Medulla oblongata (tissue), 1 donor: ENCODE results near the gene DGKB.

ENCODE experiments used
- DNase-seq: peaks from one replicate; pipeline ENCODE4 v3.0.0-alpha.2; 2015; ENCODE audit errors: extremely low spot score

The DGKB gene

DNA sequence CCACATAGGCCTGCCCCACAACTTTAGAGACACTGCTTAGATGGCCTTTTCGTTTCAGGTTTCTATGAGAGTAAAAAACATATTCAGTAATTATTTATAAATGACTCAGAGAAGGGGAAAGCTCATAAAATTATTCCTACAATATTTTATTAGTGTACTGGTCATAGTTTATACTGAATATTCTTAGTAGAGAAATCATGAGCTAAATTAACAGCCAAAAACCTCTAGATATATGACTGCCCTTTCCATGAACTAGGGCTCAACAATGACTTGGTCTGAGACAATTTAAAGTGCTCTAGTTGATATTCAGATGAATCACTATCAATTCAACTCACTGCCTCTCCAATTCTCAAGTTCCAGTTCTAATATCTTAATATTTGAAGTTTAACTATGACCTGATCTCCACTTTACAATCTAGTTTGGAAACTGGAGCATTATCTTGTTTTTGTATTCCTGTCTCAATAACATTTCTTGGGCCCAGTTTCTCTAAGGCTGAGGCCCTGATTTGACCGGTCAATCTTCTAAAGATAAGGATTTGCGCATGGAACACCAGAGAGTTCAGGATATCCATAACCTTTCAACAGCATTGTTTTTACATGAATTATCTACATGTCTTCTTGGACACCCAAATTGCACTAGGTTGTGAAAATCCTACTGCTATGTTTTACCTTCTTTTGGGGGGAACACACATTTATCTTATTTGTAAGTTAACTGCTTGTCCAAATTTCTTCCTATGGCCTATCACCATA is 141.6 kb downstream of the DGKB start:
- no peak for DNase-seq

DNA sequence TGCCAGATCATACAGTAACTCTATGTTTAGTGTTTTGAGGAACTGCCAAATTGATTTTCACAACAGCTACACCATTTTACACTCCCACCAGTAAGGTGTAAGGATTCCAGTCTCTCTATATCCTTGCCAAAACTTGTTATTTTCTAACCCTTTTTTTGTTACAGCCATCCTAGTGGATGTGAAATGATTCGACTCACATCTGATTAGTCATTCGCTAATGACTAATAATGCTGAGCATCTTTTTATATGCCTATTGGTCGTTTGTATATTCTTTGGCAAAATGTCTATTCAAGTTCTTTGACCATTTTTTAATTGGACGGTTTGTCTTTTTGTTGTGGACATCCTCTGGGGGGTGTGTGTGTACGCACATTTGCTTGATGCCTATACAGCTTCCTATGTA is 142.8 kb downstream of the DGKB start:
- no peak for DNase-seq

DNA sequence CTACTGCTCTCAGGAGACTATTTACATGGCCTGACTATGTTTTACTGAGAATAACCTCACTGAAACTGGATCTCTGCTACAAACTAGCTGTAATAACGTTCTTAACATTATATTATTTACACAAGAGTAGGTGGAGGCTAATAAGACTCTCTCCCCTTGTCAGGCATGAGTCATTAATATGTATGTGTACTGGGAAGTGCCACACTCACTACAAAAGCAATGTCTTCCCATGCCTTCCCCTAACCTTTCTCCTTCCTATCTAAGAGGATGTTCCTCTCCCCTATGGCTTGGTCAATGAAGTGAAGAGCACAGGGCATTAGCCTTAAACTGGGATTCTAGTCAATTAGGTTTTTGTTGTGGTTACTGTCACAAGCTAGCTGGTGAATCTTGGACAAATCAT is 147.9 kb downstream of the DGKB start:
- no peak for DNase-seq

DNA sequence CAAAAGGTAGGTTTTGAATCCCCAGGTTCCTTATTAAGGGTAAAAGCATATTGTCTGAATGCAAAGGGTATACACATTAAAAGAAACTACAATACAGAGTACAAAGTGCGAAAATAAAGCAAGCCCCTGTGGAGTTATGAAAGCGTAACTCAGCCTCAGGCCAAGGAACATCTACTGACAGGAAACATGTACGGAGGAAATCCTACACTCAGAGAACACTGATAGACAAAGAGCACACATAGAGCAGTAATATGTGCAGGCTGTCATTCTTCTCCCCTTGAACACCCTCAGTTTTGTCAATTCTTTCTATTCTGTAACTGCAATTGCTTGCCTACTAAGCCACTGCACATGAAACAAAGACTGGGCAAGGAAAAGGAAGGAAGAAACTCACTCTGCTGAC is 150.2 kb downstream of the DGKB start:
- DNase-seq = no peak

DNA sequence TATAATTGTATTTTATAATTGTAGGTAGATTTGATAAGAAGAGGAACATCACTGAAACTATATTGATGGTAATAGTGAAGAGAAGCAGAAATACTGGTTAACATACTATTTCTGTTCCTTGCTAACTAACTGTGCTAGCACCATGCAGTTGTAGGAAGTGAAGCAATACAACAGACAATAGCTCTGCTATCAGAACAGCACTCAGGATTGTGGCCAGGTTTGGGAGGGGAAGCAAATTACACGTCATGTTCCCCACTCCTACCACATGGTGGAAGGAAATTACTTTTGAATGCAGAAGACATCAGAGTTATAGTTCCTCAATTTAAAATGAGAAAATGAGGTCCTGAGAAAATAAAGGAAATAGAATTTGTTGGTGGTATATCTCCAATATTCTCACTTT is 151.1 kb downstream of the DGKB start:
- no peak for DNase-seq

DNA sequence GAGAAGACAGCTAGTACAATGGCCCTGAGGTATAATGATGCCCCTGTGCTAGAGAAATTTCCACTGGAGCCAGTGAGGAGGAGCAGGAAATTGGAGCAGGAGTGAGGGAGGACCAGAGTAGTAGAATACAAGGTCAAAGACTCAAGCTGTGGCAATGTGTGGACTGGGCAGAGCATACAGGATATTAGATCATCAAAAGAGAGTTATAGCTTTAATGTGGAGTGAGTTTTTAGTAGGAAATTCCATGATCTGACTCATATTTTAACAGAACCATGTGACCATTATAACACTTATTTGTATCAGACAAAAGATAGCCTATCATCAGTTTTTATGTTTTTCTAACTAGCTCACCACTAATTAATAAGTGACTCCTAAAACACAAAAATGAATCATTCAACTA is 154.1 kb downstream of the DGKB start:
- no peak for DNase-seq

DNA sequence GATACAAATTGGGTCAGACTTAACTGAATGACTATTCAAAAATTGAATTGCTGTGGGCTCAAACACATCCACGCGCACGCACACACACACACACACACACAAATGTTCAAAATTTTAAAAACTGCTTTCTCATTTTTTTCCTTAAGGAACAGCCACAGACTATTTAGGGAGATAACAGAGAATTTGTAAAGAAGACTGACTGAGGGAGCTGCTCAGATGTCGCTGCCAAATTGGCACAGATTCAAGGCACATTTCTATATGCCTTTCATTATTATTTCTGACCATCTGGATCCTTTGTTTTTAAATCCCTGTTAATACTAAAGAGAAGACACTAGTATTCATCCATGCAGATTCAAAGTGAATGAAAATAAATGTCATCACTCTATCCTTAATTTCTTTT is 154.8 kb downstream of the DGKB start:
- no peak for DNase-seq

DNA sequence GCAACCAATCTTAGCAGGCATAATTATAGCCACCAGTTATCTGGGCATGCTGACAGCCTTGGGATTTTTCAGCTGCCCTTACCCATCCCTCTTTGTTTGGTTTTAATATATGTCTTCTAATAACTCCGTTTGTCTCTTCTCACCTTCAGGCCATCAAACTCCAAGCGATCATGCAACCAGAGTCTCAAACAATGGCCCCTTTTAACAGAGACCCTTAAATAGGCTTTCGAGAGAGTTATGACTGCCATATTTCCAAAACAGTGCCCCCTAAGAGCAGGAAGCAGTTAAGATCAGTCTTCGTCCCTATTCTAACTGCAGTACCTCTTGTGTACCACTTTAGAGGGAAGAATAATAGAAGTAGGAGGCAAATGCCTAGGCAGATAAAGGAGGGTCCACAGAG is 157.5 kb downstream of the DGKB start:
- DNase-seq = no peak

DNA sequence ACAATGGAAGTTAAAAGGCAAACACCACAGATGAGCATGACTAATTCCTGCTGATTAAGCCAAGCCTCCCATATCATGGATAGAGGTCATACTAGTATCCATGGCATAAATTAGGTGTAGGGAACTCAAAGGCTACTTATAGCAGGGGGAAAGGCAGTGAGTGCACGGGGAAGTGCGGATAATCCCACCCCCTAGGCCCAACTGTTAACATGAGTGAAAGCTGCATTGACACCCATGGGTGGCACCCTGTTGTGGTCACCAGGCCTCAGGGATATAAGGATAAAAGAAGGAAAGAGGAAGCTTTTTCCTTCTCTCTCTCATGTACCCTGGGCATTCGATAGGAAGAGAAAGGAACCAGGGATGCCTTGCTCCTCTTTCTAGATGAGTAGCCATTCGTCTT is 161.9 kb downstream of the DGKB start:
- no peak for DNase-seq

DNA sequence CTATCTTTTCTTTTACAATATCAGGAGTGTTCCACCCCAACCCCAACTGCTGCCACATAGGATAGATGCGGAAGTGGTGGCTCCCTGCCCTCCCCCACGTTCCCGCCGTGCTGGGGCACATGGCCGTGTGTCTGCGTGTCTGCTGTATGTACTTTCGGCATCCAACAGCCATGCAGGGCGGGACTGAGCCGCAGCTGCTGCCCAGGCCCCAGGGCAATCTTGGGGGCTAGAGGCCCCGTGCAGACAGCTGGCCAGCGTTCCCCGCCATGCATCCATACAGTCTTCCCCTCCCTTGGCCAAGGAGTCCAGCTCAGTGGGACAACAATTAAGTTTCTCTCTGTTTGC is 162.7 kb downstream of the DGKB start:
- no peak for DNase-seq

DNA sequence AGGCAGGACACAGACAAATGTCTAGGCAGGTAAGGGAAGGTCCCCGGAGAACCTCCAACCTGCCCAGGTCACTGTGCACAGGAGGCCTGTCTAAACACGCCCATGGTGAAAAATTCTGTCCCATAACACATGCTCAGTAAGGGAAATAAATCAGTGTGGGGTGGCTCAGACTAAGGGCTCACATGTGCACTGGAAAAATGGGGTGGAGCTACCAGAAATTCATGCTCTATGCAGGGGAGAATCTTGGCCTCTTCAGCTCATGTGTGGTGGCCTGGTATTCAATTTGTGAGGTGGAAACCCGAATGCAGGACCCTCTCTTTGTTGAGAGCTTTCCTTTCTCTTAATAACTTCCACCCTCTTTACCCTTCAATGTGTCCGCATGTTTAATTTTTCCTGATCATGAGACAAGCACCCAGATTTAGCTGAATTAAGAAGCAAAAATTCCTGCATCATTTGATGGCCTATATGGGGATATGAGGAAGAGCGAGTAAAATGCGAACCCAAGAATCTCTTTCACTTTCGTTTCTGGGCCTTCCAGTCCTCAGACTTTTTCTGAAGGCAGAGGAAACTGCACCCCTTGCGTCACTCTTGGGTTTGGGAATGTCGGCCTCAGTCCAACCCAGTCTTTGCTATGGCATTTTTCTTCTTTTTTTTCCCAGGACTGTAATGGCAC is 163.2 kb downstream of the DGKB start:
- no peak for DNase-seq

DNA sequence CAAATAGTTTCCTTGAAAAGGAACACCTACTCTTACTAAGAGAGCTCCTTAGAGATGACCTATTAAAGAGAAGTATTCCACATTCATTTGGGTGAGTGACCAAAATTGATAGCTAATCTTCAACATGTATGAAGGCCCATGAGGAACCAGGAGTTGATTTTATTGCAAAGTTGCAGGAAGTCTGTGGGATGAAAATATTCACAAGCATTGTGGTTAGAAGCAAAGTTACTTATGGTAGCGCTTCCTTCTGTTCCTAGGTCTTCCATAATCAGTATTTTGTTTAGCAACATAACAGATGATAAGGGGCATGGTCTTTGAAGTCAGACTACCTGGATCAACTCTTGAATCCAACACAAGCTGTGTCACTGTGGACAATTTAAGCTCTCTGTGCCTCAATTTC is 164.5 kb downstream of the DGKB start:
- no peak for DNase-seq

DNA sequence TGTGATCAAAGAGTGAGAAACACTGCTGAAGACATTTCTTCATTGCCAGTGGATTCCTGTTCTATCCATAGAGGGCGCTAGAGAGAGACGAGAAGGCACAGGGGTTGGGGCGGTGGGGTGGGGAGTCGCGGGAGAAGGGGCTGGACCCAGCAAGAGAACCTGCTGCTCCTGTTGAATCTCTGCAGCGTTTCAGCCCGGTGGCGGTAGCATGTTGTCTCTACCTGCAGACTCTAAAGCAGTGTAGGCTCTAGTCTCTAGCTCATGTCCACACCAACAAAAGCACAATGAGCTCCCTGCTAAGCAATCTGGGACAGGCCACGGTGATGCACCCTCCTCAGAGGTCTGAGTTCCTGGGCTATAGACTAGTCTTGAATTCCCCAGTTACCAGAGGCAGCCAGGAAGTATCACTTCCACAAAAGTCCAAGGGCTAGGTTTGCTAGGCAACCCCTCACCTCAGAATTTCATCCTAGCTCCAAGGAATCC is 167.7 kb downstream of the DGKB start:
- no peak for DNase-seq

DNA sequence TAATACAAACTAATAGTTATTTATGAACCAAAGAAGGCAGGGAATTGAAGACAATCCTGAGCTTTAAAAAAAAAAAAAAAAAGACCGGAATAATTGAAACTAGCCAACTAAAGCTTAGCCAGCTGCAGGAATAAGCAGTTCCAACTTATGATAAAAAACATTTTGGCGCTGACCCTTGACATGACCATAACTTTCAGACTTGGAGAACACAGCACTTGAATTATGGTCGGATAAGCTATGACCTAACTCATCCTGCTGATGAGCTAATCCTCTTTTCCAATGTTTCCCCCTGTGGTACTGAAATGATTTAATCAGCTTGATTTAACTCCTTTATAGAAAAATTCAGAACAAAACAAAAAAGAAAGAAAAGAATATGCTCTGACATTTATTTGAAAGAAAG is 181.8 kb downstream of the DGKB start:
- DNase-seq = no peak

DNA sequence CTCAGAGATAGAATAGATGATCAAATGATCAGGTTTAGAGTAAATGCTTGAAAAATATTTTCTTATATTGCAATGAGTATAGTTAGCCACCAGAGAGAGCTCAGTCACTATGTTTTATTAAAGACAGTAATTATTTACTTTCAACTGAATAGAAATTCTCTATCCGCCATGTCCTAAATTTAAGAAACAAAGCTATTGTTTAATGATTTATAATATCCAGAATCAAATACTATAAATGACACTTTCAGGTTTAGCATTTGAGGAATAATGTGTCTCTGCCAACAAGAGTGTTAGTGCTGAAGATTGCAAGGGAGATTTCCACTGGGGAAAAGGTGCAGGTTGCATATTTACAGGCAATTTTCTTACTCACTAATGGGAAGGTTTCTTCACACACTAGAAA is 184.7 kb downstream of the DGKB start:
- peak; percentile 33 for DNase-seq

DNA sequence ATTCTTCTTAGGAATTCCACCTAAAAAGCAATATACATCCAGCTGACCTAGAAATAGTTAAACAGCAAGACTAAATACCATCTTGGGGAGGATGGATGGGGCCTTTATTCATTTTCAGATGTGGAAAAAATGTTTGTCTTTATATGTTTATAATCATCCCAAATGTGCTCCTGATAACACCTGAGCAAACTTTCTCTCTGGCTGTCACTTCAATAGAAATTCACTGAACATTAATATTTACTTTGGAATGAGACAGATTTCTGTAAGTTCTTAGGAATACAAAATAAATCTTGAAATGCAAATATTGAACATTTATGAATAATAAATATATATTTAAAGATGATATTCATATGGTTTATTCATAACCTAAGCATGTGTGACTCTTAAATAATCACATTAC is 185.4 kb downstream of the DGKB start:
- no peak for DNase-seq

DNA sequence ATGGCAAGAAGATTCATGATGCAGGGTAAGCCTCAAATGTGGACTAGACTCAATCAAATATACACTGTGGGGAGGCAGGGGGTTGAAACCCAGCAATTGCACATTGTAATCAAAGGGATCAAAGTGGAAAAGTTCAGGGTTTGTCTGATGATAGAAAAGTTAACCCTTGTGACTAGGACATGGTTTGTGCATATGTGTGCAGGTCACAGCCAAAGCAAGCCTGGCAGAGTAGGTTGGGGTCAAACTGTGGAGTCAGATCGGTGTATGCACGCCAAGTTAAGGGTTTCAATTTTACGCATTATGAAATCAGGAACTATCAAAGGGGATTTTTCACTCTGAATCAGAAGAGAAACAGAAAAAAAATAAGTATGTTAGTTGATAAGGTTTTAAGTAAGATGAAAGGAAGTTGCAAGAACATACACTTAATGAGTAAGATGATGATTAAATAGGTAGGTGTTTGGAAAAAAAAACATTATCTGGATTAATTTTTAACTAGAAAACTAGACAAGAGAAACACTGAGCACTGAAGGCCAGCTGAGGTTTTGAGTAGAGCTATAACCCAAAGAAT is 188.3 kb downstream of the DGKB start:
- DNase-seq = no peak

DNA sequence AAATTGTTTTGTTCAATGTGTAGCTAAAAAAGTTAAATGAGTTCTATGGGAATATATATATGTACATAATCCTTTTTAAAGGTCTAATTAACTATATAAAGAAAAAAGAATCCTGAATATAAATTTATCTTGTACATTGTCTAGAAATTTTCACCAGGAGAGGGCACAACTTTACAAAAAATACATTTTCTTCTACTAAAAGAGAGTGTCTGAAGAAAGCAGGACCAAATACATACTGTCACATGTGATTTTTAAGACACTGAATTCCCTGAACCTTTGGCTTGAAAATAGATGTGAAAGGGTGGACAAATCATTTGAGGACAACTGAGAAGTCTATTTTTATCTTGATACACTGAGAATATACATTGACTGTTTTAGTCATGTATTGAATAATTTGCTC is 204.3 kb downstream of the DGKB start:
- DNase-seq = no peak

DNA sequence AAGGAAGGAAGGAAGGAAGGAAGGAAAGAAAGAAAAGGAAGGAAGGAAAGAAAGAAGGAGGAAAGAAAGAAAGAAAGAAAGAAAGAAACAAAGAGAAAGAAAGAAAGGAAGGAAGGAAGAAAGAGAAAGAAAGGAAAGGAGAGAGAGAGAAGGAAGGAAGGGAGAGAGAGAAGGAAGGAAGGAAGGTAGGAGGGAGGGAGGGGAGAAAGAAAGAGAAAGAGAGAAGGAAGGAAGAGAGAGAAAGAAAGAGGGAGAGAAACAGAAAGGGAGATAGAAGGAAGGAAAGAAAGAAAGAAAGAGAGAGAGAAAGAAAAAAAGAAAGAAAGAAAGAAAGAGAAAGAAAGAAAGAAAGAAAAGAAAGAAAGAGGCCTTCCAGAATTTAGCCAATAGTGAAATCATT is 204.9 kb downstream of the DGKB start:
- DNase-seq = no peak

DNA sequence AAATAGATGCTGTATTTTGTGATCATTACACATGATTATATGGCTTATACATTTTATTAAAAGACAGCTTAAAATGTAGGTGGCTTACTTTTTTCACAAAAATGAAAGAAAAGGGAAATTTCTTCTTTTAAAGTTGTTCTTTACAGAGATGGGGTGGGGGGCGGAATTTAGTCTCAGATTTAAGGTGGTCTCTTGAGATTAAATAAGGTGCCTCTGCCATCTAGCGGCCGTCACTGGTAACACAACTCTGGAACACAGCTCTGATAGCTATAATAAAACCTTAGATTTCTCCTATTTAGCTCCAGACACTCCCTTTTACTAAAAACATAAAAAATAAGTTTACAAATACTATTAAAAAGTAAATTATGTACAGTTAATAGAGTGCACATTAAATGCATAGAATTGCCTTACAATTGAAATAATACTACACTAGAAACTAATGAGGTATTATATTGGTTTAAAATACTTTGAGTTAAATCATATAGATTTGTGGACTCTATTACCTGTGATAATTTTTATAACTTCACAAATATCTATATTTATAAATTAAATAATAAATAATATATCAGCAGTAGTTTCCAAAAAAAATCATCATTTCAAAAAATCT is 210.9 kb downstream of the DGKB start:
- peak; percentile 67 for DNase-seq

DNA sequence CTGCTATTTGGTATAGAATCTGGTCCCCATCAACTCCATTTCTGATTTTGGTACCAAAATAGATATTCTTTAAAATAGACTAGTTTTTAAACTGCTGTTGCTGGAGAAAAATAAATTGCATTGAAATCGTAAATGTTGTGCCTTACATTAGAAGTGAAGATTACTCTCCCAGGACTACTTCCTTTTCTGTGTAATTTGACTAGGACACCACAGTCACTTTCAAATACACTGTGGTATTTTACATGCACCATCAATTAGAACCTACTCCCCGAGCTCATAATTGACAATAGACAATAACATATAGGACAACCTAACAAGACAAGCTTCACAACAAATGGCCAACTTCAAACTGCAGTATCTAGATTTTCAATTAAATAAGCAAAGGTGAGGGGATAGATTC is 211.5 kb downstream of the DGKB start:
- no peak for DNase-seq

DNA sequence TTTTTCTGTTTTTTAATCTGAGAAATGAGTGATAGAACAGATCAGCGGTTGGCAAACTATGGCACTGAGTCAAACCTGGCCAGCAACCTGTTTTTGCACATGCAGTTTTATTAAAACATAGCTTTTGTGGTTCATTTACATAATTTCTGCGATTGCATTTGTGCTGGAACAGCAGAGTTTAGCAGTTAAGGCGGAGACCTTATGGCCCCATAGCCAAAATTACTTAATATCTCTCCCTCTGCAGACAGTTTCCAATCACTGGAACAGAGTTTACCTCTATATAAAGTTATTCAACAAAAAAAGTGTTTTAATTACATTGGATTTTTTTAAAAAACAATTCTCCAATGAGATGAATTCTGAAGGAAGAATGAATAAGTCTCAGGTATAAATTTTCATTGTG is 212.1 kb downstream of the DGKB start:
- DNase-seq = no peak

DNA sequence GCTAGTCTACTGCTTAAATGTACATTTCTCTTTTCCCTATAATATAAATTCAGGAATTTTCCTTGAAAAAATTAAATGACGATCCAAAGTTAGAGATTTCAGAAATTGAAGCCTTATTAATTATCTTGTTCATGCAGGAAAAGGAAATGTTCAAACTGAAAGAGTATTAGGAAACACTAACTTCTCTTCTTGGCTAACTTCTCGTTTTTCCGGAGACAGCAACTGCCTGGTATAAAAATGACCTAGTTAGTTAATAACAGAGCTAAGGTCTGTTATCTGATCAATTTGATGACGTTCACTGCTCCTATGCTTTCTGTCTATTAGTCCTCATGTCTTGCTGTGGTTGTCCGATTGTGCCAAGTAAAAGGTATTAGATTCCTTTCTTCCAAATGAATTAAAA is 212.5 kb downstream of the DGKB start:
- DNase-seq = no peak
